H1 (cell line): ENCODE results near the gene ZNF132. TPM values are rescaled to one million over a fixed set of nuclear protein-coding genes. Genes with fewer than 3 reads are reported as not detected.
"Not testable (repeated sequence)": the region's sequence is repeated elsewhere in the genome, so short reads cannot be mapped to it uniquely, and the experiment has no call there.

Experiments
- CTCF ChIA-PET: fragments of 300-600 bp; sonication (Branson Sonifier 250); formaldehyde crosslinking; loops from one replicate; lab custom pipeline; 2021; ENCODE audit not compliant: partially characterized antibody; lab: Charles Lee
- POLR2A ChIA-PET: fragments of 300-600 bp; sonication (Branson Sonifier 250); formaldehyde crosslinking; loops from one replicate; lab custom pipeline; 2021; ENCODE audit warnings: inconsistent platforms; ENCODE audit not compliant: partially characterized antibody; lab: Charles Lee
- DNase-seq, 2 experiments: peaks; one replicate each; pipeline versions ENCODE4 v3.0.0 to v3.0.0-alpha.2; 2010 to 2022; ENCODE audit warnings: low spot score in 2 of 2, low read depth in 1 of 2, mixed read lengths in 1 of 2
- FAIRE-seq: peaks from 2 replicates; lab custom pipeline; 2011; peaks lifted over from hg19 to GRCh38; lab: Jason Lieb, UNC
- H2AFZ ChIP-seq: 2 replicates; pipeline ENCODE4 v1.8.1; 2012; ENCODE audit warnings: low read length, inconsistent platforms
- H2AK5ac ChIP-seq: 2 replicates; pipeline ENCODE4 v1.6.1; 2013; ENCODE audit warnings: low read depth, low read length
- H2BK120ac ChIP-seq: replicated peaks from 2 replicates; pipeline ENCODE3; 2013; ENCODE audit warnings: low read depth, low read length, inconsistent platforms
- H2BK12ac ChIP-seq: 2 replicates; pipeline ENCODE4 v1.6.1; 2013; ENCODE audit warnings: low read depth, low read length
- H2BK15ac ChIP-seq: 2 replicates; pipeline ENCODE4 v1.6.1; 2013; ENCODE audit warnings: low read length
- H2BK20ac ChIP-seq: 2 replicates; pipeline ENCODE4 v1.6.1; 2013; ENCODE audit warnings: low read length
- H2BK5ac ChIP-seq: 2 replicates; pipeline ENCODE4 v1.6.1; 2013; ENCODE audit warnings: low read depth, low read length
- H3K14ac ChIP-seq: 2 replicates; pipeline ENCODE4 v1.6.1; 2013; ENCODE audit warnings: inconsistent platforms; ENCODE audit not compliant: insufficient read length
- H3K18ac ChIP-seq: 2 replicates; pipeline ENCODE4 v1.6.1; 2013; ENCODE audit warnings: low read length; ENCODE audit errors: extremely low read depth
- H3K23ac ChIP-seq: 2 replicates; pipeline ENCODE4 v1.6.1; 2013; ENCODE audit warnings: inconsistent platforms; ENCODE audit not compliant: insufficient read length
- H3K23me2 ChIP-seq: 2 replicates; pipeline ENCODE4 v1.6.1; 2013; ENCODE audit warnings: low read depth, low read length
- H3K27ac ChIP-seq: 2 replicates; pipeline ENCODE4 v1.6.1; 2011; ENCODE audit warnings: low read depth, low read length, inconsistent platforms
- H3K27me3 ChIP-seq, 4 experiments: replicated peaks in 1 of 4; 1 replicate in 1 of 4; 2 replicates in 3 of 4; pipeline versions ENCODE4 v1.6.1 to v1.8.1; 2011 to 2013; ENCODE audit warnings: low read length in 3 of 4, mild to moderate bottlenecking in 3 of 4, inconsistent platforms in 2 of 4, mixed read lengths in 2 of 4, moderate library complexity in 1 of 4; ENCODE audit not compliant: control insufficient read depth in 3 of 4, insufficient read depth in 3 of 4; ENCODE audit errors: extremely low read depth in 1 of 4
- H3K36me3 ChIP-seq, 4 experiments: 2 replicates each; pipeline versions ENCODE4 v1.6.1 to v1.8.1; 2011 to 2013; ENCODE audit warnings: mild to moderate bottlenecking in 4 of 4, low read length in 3 of 4, moderate library complexity in 2 of 4, control low read depth in 1 of 4, inconsistent platforms in 1 of 4; ENCODE audit not compliant: insufficient read depth in 4 of 4, control insufficient read depth in 2 of 4
- H3K4ac ChIP-seq: replicated peaks from 2 replicates; pipeline ENCODE3; 2013; ENCODE audit warnings: low read length, low read depth, mixed read lengths, inconsistent platforms; ENCODE audit not compliant: insufficient read length
- H3K4me1 ChIP-seq, 4 experiments: replicated peaks in 1 of 4; 1 replicate in 1 of 4; 2 replicates in 3 of 4; pipeline versions ENCODE4 v1.6.1 to v1.8.1; 2011 to 2013; ENCODE audit warnings: low read length in 3 of 4, inconsistent platforms in 2 of 4, mixed read lengths in 1 of 4; ENCODE audit not compliant: insufficient read depth in 4 of 4, control insufficient read depth in 3 of 4
- H3K4me2 ChIP-seq, 2 experiments: 2 replicates each; pipeline versions ENCODE4 v1.6.1 to v1.8.1; 2011 to 2013; ENCODE audit warnings: low read depth in 2 of 2, low read length in 2 of 2, control low read depth in 1 of 2, inconsistent platforms in 1 of 2, mild to moderate bottlenecking in 1 of 2; ENCODE audit not compliant: insufficient read depth in 1 of 2
- H3K4me3 ChIP-seq, 4 experiments: fragments of 200-600, 300-600 bp in 1 of 4; sonication (generic), shearing (Covaris generic), sonication (Bioruptor Twin) in 1 of 4; 2 replicates each; pipeline versions ENCODE4 v1.5.1 to v1.8.1; 2011 to 2016; ENCODE audit warnings: low read length in 4 of 4, low read depth in 3 of 4, control low read depth in 2 of 4, inconsistent platforms in 2 of 4, mild to moderate bottlenecking in 2 of 4, mixed read lengths in 1 of 4, moderate library complexity in 1 of 4; ENCODE audit not compliant: insufficient read depth in 2 of 4; ENCODE audit errors: extremely low read depth in 1 of 4
- H3K56ac ChIP-seq: replicated peaks from 2 replicates; pipeline ENCODE3; 2013; ENCODE audit warnings: low read depth, mild to moderate bottlenecking, mixed read lengths, low read length, inconsistent platforms; ENCODE audit not compliant: insufficient read length
- H3K79me1 ChIP-seq: 2 replicates; pipeline ENCODE4 v1.6.1; 2013; ENCODE audit warnings: low read depth, low read length, control low read depth
- H3K79me2 ChIP-seq, 2 experiments: 2 replicates each; pipeline versions ENCODE4 v1.6.1 to v1.8.1; 2012 to 2013; ENCODE audit warnings: low read length in 2 of 2, mild to moderate bottlenecking in 2 of 2, inconsistent platforms in 1 of 2; ENCODE audit not compliant: insufficient read depth in 2 of 2, control insufficient read depth in 1 of 2
- H3K9ac ChIP-seq, 4 experiments: replicated peaks in 1 of 4; 1 replicate in 1 of 4; 2 replicates in 3 of 4; pipeline versions ENCODE4 v1.6.1 to v1.8.1; 2011 to 2013; ENCODE audit warnings: low read depth in 3 of 4, low read length in 3 of 4, control low read depth in 2 of 4, mild to moderate bottlenecking in 2 of 4, moderate library complexity in 2 of 4, inconsistent platforms in 1 of 4; ENCODE audit errors: extremely low read depth in 1 of 4
- H3K9me3 ChIP-seq, 2 experiments: 2 replicates each; pipeline versions ENCODE4 v1.6.1 to v1.8.1; 2012 to 2013; ENCODE audit warnings: mild to moderate bottlenecking in 2 of 2, moderate library complexity in 2 of 2, control low read depth in 1 of 2, inconsistent platforms in 1 of 2, low read depth in 1 of 2, low read length in 1 of 2, mixed read lengths in 1 of 2; ENCODE audit not compliant: insufficient read depth in 2 of 2
- H4K20me1 ChIP-seq, 2 experiments: replicated peaks in 1 of 2; 2 replicates each; pipeline versions ENCODE3 to v1.8.1; 2011 to 2013; ENCODE audit warnings: inconsistent platforms in 2 of 2, low read length in 2 of 2, mild to moderate bottlenecking in 1 of 2; ENCODE audit not compliant: insufficient read depth in 2 of 2, control insufficient read depth in 1 of 2
- H4K5ac ChIP-seq: 2 replicates; pipeline ENCODE4 v1.6.1; 2013; ENCODE audit warnings: low read length, low read depth, mixed read lengths, inconsistent platforms; ENCODE audit not compliant: insufficient read length
- H4K8ac ChIP-seq: 2 replicates; pipeline ENCODE4 v1.8.0; 2013; ENCODE audit warnings: mild to moderate bottlenecking, moderate library complexity, low read length, inconsistent platforms; ENCODE audit not compliant: insufficient read depth; ENCODE audit errors: extremely low read depth
- H4K91ac ChIP-seq: replicated peaks from 2 replicates; pipeline ENCODE3; 2013; ENCODE audit warnings: low read length, mixed read lengths, inconsistent platforms; ENCODE audit not compliant: insufficient read length
- CTCF ChIP-seq, 3 experiments: IDR thresholded peaks; 1 replicate in 2 of 3; 2 replicates in 1 of 3; pipeline versions ENCODE4 v1.5.1 to v1.6.1; 2011; ENCODE audit warnings: low read length in 3 of 3, mild to moderate bottlenecking in 3 of 3, inconsistent platforms in 2 of 3, low read depth in 1 of 3, moderate library complexity in 1 of 3; ENCODE audit not compliant: insufficient read depth in 1 of 3; ENCODE audit errors: control extremely low read depth in 1 of 3
- whole genome bisulfite sequencing, 2 experiments: shearing (Covaris generic) in 1 of 2; methylation state at CpG; one replicate each; pipeline versions ENCODE4 v1.1.6 to v1.1.7; 2013 to 2015; ENCODE audit warnings: low lambda C conversion rate in 2 of 2, mixed read lengths in 2 of 2, inconsistent platforms in 1 of 2, low coverage in 1 of 2, missing lambda C conversion rate in 1 of 2; ENCODE audit not compliant: insufficient replicate concordance in 2 of 2, insufficient coverage in 1 of 2, insufficient read length in 1 of 2; ENCODE audit errors: extremely low coverage in 1 of 2, missing lambda C conversion rate in 1 of 2; 5-methylcytosine and 5-hydroxymethylcytosine counted together
- polyA plus RNA-seq, 7 experiments: library from polyadenylated mRNA; depleted of rRNA in 3 of 7; stranded (reverse) in 5 of 7; unstranded in 2 of 7; fragments of >200 nt in 5 of 7; fragments of 200-250 nt in 2 of 7; gene quantifications; 1 replicate in 5 of 7; 2 replicates in 1 of 7; 4 replicates in 1 of 7; pipeline versions ENCODE4 v1.2.1 to v1.2.3, GENCODE V29; 2011 to 2013; ENCODE audit warnings: missing spikeins in 2 of 7, mixed read lengths in 2 of 7
- total RNA-seq: library from RNA; stranded (reverse); fragmentation: NEBNext Ultra II Directional; extraction: Animal tissue kit (Norgen Biotek cat#: 25700); gene quantifications from 2 replicates; pipeline ENCODE4 v1.2.1, GENCODE V29; 2021

Gene ZNF132
- total and polyA plus RNA-seq, 2 of the 8 experiments (the other 6 are each of a cell fraction or from before 2014, with no cell fraction given), result 0.89 to 1.9 TPM

DNA sequence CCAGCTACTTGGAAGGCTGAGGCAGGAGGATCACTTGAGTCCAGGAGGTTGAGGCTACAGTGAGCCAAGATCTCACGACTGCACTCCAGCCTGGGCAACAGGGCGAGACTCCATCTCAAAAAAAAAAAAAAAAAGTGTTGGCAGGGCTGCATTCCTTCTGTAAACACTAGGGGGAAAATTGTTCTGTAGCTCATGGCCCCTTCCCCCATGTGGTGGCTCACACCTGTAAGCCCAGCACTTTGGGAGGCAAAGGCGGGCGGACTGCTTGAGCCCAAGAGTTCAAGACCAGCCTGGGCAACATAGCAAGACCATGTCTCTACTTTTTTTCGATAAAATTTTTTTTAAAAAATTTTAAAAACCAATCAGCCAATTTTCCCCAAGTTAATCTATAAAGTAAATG is 44.4 kb upstream of the ZNF132 start:
- H3K79me2 ChIP-seq, H3K9me3 ChIP-seq, H2BK20ac ChIP-seq, H3K36me3 ChIP-seq, H3K23ac ChIP-seq, FAIRE-seq, H2BK12ac ChIP-seq, H3K79me1 ChIP-seq, H3K4ac ChIP-seq, H3K14ac ChIP-seq, H4K91ac ChIP-seq, H3K4me2 ChIP-seq, H4K8ac ChIP-seq, H2AK5ac ChIP-seq, H3K4me1 ChIP-seq, H3K9ac ChIP-seq, H2AFZ ChIP-seq, H3K18ac ChIP-seq, H2BK15ac ChIP-seq, H2BK120ac ChIP-seq, H3K4me3 ChIP-seq, H3K27me3 ChIP-seq, H4K20me1 ChIP-seq, H3K27ac ChIP-seq, H3K23me2 ChIP-seq, DNase-seq, H2BK5ac ChIP-seq, H3K56ac ChIP-seq, H4K5ac ChIP-seq: not testable (repeated sequence)
- ChIA-PET CTCF (interaction anchor here (1.4 to 3.8 kb wide), 3 partner anchors 11 to 35 kb away, joined by 4 to 12 read pairs (median 8); partner anchors contain the start of gene ZBTB45), POLR2A (interaction anchor here (1.0 to 1.3 kb wide), 2 partner anchors 59 to 91 kb away, joined by 4 read pairs; partner anchors contain the start of gene TRIM28)
- 86 to 100% methylated on average over 1 to 3 of the region's 5 CpGs for WGBS, 2 experiments
- peak in 2 of 3 experiments; percentile 17 to 34; a peak in 1 of 4 replicates for TF ChIP-seq CTCF (IDR thresholded peaks at IDR 0.05; ENCODE audit: control extremely low read depth in 1 of 3, insufficient read depth in 1 of 3, low read depth in 1 of 3, low read length in 3 of 3)
